ENCODE measurements around the gene SLBP.

The SLBP gene

DNA sequence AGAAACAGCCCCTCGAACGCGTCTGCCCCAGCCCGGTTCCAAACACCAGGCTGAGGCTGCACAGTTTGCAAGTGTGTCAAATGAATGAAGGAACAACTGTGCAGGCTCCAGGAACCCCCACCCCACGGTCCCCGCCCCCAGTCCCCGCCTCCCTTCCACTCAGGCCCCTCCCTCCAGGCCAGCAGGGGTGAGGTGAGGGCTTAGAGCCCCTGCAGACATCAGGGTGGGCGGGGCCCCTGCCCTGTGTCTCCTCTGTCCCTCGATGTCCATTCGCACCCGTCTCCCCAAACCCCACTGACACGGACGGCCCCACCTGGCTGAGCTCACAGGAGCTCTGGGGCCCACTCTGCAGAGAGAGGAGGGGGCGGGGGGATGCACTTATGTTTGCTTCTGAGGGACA lies 37.7 kb upstream of the SLBP start:
- DNase-seq (ENCODE audit: insufficient read length, low spot score) (no peak), FAIRE-seq (no peak)

DNA sequence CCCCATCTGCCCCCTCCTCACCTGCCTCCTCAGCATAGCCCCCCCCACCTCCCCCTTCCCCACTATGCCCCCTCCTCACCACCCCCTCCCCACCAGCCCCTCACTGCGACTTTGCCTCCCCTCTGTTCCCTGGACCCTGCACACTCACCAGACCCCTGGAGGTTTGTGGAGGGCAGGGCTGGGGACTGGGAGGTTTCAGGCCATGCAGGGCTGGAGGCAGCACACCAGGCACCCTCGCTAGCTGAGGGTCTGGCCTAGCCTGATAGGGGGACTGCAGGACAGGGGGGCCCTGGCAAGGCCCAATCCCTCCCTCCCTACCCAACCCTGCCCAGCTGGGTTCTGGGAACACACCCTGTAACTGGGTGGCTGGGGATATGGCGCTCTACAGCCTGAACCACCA lies 37.3 kb upstream of the SLBP start:
- FAIRE-seq (no peak), DNase-seq (ENCODE audit: insufficient read length, low spot score) (no peak)

GRCh38 chr4:1748465-1748995 lies 36.4 kb upstream of the SLBP start:
- DNase-seq (ENCODE audit: insufficient read length, low spot score): peak; percentile 98
- no peak for FAIRE-seq

GRCh38 chr4:1747603-1747967 lies 35.5 kb upstream of the SLBP start:
- no peak for DNase-seq (ENCODE audit: insufficient read length, low spot score)
- FAIRE-seq: no peak

- FAIRE-seq (no peak), DNase-seq (ENCODE audit: insufficient read length, low spot score) (no peak)
These were observed 34.9 kb upstream of the SLBP start for GRCh38 chr4:1746919-1747602.

DNA sequence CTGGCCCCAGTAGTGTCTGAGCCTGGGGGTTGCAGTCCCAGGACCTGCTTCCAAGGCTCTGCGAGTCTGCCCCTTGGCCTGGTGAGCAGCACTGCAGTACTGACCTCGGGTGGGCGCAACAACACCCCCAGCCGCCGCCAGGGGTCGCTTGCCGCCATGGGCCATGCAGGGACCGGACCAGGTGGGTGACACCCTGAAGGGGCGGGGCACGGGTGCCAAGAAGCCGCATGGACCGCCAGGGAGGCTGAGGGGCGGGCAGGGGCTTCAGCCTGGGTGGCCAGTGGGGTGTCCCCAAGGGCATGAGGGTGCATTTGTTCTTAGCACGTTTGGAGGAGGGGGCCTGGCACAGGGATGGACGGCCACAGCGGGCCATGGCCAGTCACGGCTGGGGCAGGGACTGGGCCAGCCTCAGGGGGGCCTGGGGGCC lies 34.2 kb upstream of the SLBP start:
- FAIRE-seq (no peak), DNase-seq (ENCODE audit: insufficient read length, low spot score) (peak; percentile 92)

GRCh38 chr4:1745697-1746096 lies 33.6 kb upstream of the SLBP start:
- no peak for DNase-seq (ENCODE audit: insufficient read length, low spot score)
- no peak for FAIRE-seq

GRCh38 chr4:1745165-1745564 lies 33.0 kb upstream of the SLBP start:
- DNase-seq (ENCODE audit: insufficient read length, low spot score) (no peak), FAIRE-seq (no peak)

DNA sequence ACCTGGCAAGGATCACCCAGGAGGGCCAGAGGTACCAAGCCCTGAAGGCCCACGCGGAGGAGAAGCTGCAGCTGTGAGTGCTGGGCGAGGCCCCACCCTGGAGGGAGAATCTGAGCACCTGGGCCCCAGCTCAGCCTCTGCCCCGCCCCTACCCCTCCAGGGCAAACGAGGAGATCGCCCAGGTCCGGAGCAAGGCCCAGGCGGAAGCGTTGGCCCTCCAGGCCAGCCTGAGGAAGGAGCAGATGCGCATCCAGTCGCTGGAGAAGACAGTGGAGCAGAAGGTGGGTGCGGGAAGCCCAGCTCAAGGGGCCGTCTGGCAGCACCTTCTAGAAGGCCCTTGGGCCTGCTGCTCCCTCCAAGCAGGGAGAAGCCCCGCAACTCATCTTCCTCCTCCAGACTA lies 32.4 kb upstream of the SLBP start:
- DNase-seq (ENCODE audit: insufficient read length, low spot score) (no peak), FAIRE-seq (no peak)

- FAIRE-seq (no peak), DNase-seq (ENCODE audit: insufficient read length, low spot score) (no peak)
These were observed 31.9 kb upstream of the SLBP start for GRCh38 chr4:1743975-1744374.

GRCh38 chr4:1743551-1743950 lies 31.4 kb upstream of the SLBP start:
- FAIRE-seq (no peak), DNase-seq (ENCODE audit: insufficient read length, low spot score) (no peak)

DNA sequence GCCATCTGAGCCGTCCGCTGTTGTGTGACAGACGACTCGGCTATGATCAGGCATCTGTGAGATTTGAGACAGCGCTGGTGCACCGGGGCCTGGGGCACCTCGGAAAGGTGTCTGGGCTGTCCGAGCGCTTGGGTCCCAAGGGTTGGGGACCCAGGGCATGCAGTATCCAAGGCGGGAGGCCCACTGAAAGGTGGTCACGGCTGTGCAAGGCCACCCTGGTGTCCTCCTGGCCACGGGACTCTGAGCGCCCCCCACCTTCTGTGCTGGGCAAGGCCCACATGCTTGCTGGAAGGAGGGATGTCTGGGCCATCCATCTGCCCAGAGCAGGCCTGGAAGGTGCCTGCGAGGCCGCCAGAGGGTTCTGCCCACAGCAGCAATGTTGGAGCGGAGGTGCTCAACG lies 29.1 kb upstream of the SLBP start:
- FAIRE-seq (no peak), DNase-seq (ENCODE audit: insufficient read length, low spot score) (no peak)

- DNase-seq (ENCODE audit: insufficient read length, low spot score) (no peak), FAIRE-seq (no peak)
These were observed 28.0 kb upstream of the SLBP start for GRCh38 chr4:1740021-1740545.

GRCh38 chr4:1739358-1739757 lies 27.2 kb upstream of the SLBP start:
- DNase-seq (ENCODE audit: insufficient read length, low spot score): no peak
- FAIRE-seq: no peak

GRCh38 chr4:1738410-1738809 lies 26.3 kb upstream of the SLBP start:
- FAIRE-seq (no peak), DNase-seq (ENCODE audit: insufficient read length, low spot score) (no peak)

DNA sequence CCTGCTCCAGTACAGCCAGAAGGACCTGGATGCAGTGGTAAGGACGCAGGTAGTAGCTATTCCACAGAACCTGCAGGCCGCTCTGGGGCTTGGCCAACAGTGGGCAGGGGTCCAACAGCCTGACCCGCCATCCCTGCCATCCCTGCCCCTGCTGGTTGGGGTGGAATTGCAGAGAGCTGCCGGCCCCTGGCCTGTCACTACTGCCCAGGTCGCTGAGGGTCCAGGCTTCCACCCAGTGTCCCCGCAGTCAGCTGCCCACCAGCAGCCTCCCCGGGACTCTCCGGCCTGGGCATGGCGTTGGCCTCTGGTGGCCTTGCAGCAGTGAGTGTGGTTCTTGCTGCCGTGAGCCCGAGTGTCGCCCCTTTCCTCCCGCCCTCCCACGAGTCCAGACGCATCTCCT lies 25.5 kb upstream of the SLBP start:
- DNase-seq (ENCODE audit: insufficient read length, low spot score) (no peak), FAIRE-seq (no peak)

DNA sequence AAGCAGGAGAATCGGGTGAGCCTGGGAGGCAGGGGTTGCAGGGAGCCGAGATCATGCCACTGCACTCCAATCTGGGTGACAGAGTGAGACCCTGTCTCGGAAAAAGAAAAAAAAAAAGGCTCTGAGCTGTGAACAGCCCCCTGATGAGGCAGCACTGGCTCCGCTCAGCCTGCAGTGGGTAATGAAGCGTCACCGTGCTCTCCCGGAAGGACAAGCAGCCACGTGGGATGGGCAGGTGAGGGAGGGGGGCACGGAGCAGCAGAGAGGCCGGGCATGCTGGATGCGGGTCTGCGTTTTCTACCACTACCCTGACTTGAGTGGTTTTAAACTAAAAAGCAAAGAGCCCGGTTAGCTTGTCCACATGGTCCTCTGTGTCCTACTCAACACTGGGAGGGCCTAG lies 24.7 kb upstream of the SLBP start:
- FAIRE-seq (no peak), DNase-seq (ENCODE audit: insufficient read length, low spot score) (no peak)

- FAIRE-seq (no peak), DNase-seq (ENCODE audit: insufficient read length, low spot score) (no peak)
These were observed 23.1 kb upstream of the SLBP start for GRCh38 chr4:1735215-1735614.

DNA sequence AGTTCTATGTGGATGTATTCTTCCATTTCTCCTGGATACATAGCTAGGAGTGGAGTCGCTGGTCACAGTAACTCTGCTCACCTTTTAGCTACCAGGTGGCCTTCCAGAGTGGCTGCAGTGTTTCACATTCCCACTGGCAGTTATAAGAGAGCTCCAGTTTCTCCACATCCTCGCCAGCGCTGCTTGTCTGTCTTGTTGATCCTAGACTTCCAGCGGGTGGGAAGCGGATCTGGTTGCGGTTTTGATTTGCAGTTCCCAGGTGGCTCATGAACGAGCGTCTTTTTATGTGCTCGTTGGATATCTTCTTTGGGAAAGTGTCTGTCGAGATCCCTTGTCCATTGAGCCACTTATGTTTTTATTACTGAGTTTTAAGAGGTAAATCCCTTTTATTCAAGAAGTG lies 20.8 kb upstream of the SLBP start:
- DNase-seq (ENCODE audit: insufficient read length, low spot score) (no peak), FAIRE-seq (no peak)

DNA sequence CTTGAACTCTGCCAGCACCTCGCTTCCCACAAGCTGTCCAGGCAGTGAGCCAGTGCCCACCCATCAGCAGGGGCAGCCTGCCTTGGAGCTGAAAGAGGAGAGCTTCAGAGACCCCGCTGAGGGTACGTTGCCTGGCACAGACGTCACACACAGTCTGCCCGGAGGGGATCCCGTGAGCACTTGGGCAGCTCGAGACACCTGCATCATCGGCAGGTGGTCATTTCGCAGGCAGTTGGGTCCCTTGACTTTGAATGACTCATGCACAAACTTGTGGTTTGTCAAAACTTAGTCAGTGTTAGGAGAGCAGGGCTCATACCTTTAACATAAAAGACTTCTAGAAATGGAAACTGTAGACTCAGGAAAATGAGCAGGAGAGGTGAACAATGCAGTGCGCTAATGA lies 19.1 kb upstream of the SLBP start:
- DNase-seq (ENCODE audit: insufficient read length, low spot score) (no peak), FAIRE-seq (no peak)

DNA sequence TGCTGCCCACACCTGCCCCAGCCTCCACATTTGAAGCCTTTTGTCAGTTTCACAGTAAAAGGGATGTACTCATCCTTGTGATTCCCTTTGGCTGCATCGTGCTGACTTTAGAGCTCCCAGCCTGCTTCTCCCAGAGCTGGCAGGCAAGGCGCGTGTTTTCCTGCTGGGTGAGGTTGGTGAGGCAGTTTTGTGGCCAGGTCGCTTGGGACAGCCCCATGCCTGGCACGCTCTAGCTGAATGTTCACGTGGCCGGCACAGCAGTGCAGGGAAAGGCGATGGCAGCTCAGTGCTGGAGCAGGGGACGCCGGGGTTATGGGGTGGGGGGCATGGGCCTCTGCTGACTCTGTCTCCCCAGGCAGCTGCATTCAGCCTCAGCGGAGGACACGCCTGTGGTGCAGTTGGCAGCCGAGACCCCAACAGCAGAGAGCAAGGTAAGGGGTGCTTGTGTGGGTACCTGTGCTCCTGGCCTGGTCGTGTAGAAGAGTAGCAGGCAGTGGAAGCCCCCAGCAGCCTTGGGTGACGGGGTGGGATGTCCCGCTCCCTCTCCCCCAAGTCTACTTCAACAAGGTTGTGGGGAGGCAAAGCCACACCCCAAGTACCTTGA lies 18.5 kb upstream of the SLBP start:
- DNase-seq (ENCODE audit: insufficient read length, low spot score) (no peak), FAIRE-seq (no peak)
